Measurements from ENCODE around the gene LMAN2.

LMAN2 gene

DNA sequence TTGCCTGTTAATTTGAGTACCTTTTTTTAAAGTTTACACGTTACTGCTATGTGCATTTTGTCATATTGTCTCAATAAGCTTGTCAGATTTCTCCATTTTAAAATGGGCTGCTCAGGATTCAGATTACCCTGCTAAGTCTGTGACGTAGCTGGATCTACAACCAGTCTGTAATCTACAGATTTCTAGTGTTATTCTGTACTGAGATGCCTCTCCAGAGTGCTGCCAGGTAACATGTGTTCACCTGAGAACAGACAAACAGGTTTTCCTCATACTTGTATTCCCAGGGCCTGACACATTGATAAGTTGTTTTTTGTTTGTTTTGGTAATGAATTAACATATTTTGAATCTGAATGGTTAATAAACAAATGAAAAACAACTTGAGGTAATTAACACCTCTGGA, 63.3 kb downstream of the LMAN2 start:
- H3K4me3 ChIP-seq (ENCODE audit: low read depth, low read length) = no peak overlapping the region
- TF ChIP-seq, protein P1, sequence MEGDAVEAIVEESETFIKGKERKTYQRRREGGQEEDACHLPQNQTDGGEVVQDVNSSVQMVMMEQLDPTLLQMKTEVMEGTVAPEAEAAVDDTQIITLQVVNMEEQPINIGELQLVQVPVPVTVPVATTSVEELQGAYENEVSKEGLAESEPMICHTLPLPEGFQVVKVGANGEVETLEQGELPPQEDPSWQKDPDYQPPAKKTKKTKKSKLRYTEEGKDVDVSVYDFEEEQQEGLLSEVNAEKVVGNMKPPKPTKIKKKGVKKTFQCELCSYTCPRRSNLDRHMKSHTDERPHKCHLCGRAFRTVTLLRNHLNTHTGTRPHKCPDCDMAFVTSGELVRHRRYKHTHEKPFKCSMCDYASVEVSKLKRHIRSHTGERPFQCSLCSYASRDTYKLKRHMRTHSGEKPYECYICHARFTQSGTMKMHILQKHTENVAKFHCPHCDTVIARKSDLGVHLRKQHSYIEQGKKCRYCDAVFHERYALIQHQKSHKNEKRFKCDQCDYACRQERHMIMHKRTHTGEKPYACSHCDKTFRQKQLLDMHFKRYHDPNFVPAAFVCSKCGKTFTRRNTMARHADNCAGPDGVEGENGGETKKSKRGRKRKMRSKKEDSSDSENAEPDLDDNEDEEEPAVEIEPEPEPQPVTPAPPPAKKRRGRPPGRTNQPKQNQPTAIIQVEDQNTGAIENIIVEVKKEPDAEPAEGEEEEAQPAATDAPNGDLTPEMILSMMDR (IDR thresholded peaks at IDR 0.05; ENCODE audit: borderline replicate concordance, insufficient read depth, low read depth, low read length) = no peak

Data from GM12875 (cell line).